SH-SY5Y (cell line): ENCODE data around the gene TPR.

Experiments
- GATA2 ChIP-seq: IDR thresholded peaks from 2 replicates; pipeline ENCODE4 v1.6.1; 2011; ENCODE audit warnings: mild to moderate bottlenecking, low read depth, low read length
- GATA3 ChIP-seq: IDR thresholded peaks from 2 replicates; pipeline ENCODE4 v1.6.1; 2011; ENCODE audit warnings: low read depth, mild to moderate bottlenecking, low read length, moderate library complexity

GRCh38 chr1:186327331-186327730 is 47.7 kb downstream of the TPR start:
- TF ChIP-seq GATA2 (no peak), GATA3 (no peak)
